ENCODE data around the gene FCGR3A. TPM values are rescaled to one million over a fixed set of nuclear protein-coding genes. Genes with fewer than 3 reads are reported as not detected.
"Not testable (repeated sequence)": the region's sequence is repeated elsewhere in the genome, so short reads cannot be mapped to it uniquely, and the experiment has no call there.

The FCGR3A gene
- total RNA-seq, 1 donor from 2014 or later = not detected

GRCh38 chr1:161554340-161554739 lies 4.7 kb upstream of the FCGR3A start:
- not testable (repeated sequence) for H3F3A ChIP-seq (ENCODE audit: low read depth); DNase-seq (ENCODE audit: low spot score); H3K4me1 Mint-ChIP-seq; H3K79me2 ChIP-seq (ENCODE audit: low read depth); H3K27me3 ChIP-seq; H3K4me3 Mint-ChIP-seq; H4K20me1 ChIP-seq (ENCODE audit: low read depth); H3K27ac ChIP-seq; H2AFZ ChIP-seq (replicated peaks); H3K4me3 ChIP-seq; H3K36me3 Mint-ChIP-seq; H3K36me3 ChIP-seq; H3K9ac ChIP-seq; H3K9me3 ChIP-seq (ENCODE audit: low read depth); H3K27ac Mint-ChIP-seq; H3K9me3 Mint-ChIP-seq; H3K27me3 Mint-ChIP-seq (ENCODE audit: insufficient read depth, low read depth); H3K4me2 ChIP-seq; H3K4me1 ChIP-seq

GRCh38 chr1:161553631-161554030 lies 4.0 kb upstream of the FCGR3A start:
- H3K4me3 ChIP-seq; H4K20me1 ChIP-seq (ENCODE audit: low read depth); H3K4me1 Mint-ChIP-seq; H3F3A ChIP-seq (ENCODE audit: low read depth); H3K27me3 Mint-ChIP-seq (ENCODE audit: insufficient read depth, low read depth); H3K27me3 ChIP-seq; H3K27ac Mint-ChIP-seq; H3K4me2 ChIP-seq; H2AFZ ChIP-seq (replicated peaks); H3K9me3 ChIP-seq (ENCODE audit: low read depth); H3K79me2 ChIP-seq (ENCODE audit: low read depth); DNase-seq (ENCODE audit: low spot score); H3K4me3 Mint-ChIP-seq; H3K36me3 ChIP-seq; H3K9ac ChIP-seq; H3K27ac ChIP-seq; H3K36me3 Mint-ChIP-seq; H3K9me3 Mint-ChIP-seq; H3K4me1 ChIP-seq: not testable (repeated sequence)

DNA sequence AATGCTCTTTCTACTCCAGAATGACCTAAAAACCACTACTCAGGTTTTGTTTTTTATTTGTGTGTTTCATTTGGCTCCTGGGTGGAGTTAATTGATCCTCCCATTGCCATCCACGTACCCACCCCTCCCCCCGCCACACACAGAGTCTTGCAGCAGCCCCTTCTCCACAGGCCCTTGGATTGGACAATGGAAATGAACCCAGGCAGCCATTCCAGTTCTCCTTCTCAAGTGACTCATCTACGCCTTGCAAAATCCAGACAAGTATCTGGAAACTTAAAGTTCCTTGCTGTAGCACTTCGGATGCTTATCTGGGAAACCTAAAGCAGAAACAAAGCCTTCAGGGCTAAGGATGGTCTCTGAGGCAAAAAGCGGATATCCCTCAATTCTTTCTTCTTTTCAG lies 1.3 kb upstream of the FCGR3A start:
- not testable (repeated sequence) for DNase-seq (ENCODE audit: low spot score); H3K36me3 Mint-ChIP-seq; H3K27me3 ChIP-seq; H3K4me3 ChIP-seq; H3K27me3 Mint-ChIP-seq (ENCODE audit: insufficient read depth, low read depth); H3K27ac ChIP-seq; H3K27ac Mint-ChIP-seq; H4K20me1 ChIP-seq (ENCODE audit: low read depth); H3K79me2 ChIP-seq (ENCODE audit: low read depth); H3K4me3 Mint-ChIP-seq; H3K4me1 Mint-ChIP-seq; H3K9me3 Mint-ChIP-seq; H3K4me1 ChIP-seq; H2AFZ ChIP-seq (replicated peaks); H3K9ac ChIP-seq; H3K9me3 ChIP-seq (ENCODE audit: low read depth); H3K36me3 ChIP-seq; H3K4me2 ChIP-seq; H3F3A ChIP-seq (ENCODE audit: low read depth)

DNA sequence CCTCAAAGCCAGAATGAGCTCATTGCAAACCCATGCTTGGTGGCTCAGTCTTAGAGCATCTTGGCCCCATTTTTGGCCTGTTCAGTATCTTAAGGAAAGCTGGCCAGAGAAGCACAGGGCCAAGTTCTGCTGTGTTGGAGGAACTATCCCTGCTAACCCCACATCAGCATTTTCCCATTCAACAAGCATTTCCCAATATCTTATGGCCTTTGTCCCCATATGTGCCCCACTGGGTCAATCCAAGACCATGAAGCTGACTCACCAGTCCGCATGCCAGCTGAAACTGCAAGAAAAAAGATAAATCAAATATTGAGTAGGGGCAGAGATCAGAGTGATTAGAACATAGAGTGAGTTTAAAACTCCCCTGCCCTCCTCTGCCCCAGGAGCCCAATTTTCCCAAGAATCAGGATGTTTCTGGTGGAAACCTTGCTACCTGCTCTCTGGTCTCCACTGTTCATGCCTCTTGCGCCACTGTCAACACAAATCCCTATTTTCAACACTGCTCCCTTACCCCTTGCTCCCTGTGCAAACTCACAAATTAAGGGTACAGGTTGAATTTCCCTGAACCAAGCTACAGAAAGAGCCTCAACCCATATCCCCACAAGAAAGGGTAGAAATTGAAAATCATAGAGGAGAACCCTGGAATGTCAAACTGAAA lies 740 bp downstream of the FCGR3A start:
- H3K79me2 ChIP-seq (ENCODE audit: low read depth); H3K9ac ChIP-seq; H3K27me3 ChIP-seq; DNase-seq (ENCODE audit: low spot score); H3K4me3 ChIP-seq; H3K36me3 Mint-ChIP-seq; H4K20me1 ChIP-seq (ENCODE audit: low read depth); H2AFZ ChIP-seq (replicated peaks); H3K36me3 ChIP-seq; H3K4me2 ChIP-seq; H3F3A ChIP-seq (ENCODE audit: low read depth); H3K27me3 Mint-ChIP-seq (ENCODE audit: insufficient read depth, low read depth); H3K27ac ChIP-seq; H3K4me1 Mint-ChIP-seq; H3K27ac Mint-ChIP-seq; H3K4me3 Mint-ChIP-seq; H3K4me1 ChIP-seq; H3K9me3 Mint-ChIP-seq; H3K9me3 ChIP-seq (ENCODE audit: low read depth): not testable (repeated sequence)

GRCh38 chr1:161547995-161548741 lies 1.4 kb downstream of the FCGR3A start:
- not testable (repeated sequence) for H3K9me3 Mint-ChIP-seq; H3K27ac ChIP-seq; H3K36me3 Mint-ChIP-seq; H3K27ac Mint-ChIP-seq; H3F3A ChIP-seq (ENCODE audit: low read depth); H3K4me3 Mint-ChIP-seq; DNase-seq (ENCODE audit: low spot score); H4K20me1 ChIP-seq (ENCODE audit: low read depth); H3K4me1 ChIP-seq; H2AFZ ChIP-seq (replicated peaks); H3K4me1 Mint-ChIP-seq; H3K9ac ChIP-seq; H3K27me3 Mint-ChIP-seq (ENCODE audit: insufficient read depth, low read depth); H3K36me3 ChIP-seq; H3K9me3 ChIP-seq (ENCODE audit: low read depth); H3K27me3 ChIP-seq; H3K4me3 ChIP-seq; H3K4me2 ChIP-seq; H3K79me2 ChIP-seq (ENCODE audit: low read depth)

- DNase-seq (ENCODE audit: low spot score); H3F3A ChIP-seq (ENCODE audit: low read depth); H3K79me2 ChIP-seq (ENCODE audit: low read depth); H2AFZ ChIP-seq (replicated peaks); H3K36me3 Mint-ChIP-seq; H3K4me3 Mint-ChIP-seq; H3K9ac ChIP-seq; H4K20me1 ChIP-seq (ENCODE audit: low read depth); H3K9me3 ChIP-seq (ENCODE audit: low read depth); H3K27me3 Mint-ChIP-seq (ENCODE audit: insufficient read depth, low read depth); H3K36me3 ChIP-seq; H3K27ac ChIP-seq; H3K4me2 ChIP-seq; H3K27ac Mint-ChIP-seq; H3K4me3 ChIP-seq; H3K4me1 ChIP-seq; H3K4me1 Mint-ChIP-seq; H3K9me3 Mint-ChIP-seq: not testable (repeated sequence)
- peaks cover 30% of the 10 kb centered on the region for H3K27me3 ChIP-seq
Observed at GRCh38 chr1:161545005-161545731, 4.5 kb downstream of the FCGR3A start.

DNA sequence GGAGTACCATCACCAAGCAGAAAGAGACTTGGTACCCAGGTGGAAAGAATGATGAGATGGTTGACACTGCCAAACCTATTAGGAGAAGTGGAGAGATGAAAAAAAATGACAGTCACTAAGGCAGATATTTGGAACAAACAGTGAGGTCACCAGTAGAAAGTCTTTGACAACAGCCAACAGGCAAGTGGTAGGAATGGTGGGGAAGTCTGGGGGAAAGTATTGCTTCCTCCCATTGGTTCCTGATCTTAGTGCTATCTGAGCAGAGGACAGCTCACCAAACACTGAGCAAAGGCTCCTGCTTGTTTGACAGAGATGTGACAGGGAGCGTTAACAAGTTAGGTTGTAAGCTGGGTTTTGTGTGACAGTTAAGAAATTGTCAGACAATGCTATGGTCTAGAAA lies 6.5 kb downstream of the FCGR3A start:
- H4K20me1 ChIP-seq (ENCODE audit: low read depth); H3K27ac ChIP-seq; H3K9ac ChIP-seq; H3K4me3 Mint-ChIP-seq; H2AFZ ChIP-seq (replicated peaks); H3K36me3 Mint-ChIP-seq; H3K9me3 ChIP-seq (ENCODE audit: low read depth); DNase-seq (ENCODE audit: low spot score); H3K4me2 ChIP-seq; H3K79me2 ChIP-seq (ENCODE audit: low read depth); H3F3A ChIP-seq (ENCODE audit: low read depth); H3K36me3 ChIP-seq; H3K4me1 Mint-ChIP-seq; H3K9me3 Mint-ChIP-seq; H3K4me1 ChIP-seq; H3K27ac Mint-ChIP-seq; H3K4me3 ChIP-seq: not testable (repeated sequence)
- peaks cover 22% of the 10 kb centered on the region for H3K27me3 Mint-ChIP-seq (ENCODE audit: insufficient read depth, low read depth)
- peaks cover 30% of the 10 kb centered on the region for H3K27me3 ChIP-seq

DNA sequence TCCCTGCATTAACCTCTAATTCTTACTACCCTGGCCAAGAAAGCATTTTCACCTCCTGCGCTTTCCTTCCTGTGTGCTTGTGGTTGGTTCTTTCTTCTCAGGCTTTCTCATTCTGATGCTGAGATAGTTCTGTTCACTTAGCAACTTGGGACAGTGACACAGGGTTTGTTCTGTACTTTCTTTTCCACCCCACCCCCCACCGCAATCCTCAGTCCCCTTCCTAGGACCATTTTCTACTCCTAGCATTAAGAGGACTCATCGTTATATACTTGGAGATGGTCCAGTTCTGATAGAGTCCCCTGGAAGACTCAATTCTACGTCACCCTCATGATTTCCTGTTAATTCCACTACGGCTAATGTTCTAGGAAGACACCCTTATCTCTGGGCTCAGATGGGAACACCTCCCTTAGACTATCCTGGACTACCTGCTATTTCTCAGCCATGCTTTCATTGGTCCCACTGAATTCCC lies 7.5 kb downstream of the FCGR3A start:
- not testable (repeated sequence) for H3K9ac ChIP-seq; H3K27ac Mint-ChIP-seq; H3K27ac ChIP-seq; H3K4me1 ChIP-seq; H3K4me1 Mint-ChIP-seq; H4K20me1 ChIP-seq (ENCODE audit: low read depth); H2AFZ ChIP-seq (replicated peaks); H3K36me3 Mint-ChIP-seq; H3F3A ChIP-seq (ENCODE audit: low read depth); H3K9me3 Mint-ChIP-seq; H3K9me3 ChIP-seq (ENCODE audit: low read depth); H3K4me3 ChIP-seq; H3K4me2 ChIP-seq; H3K4me3 Mint-ChIP-seq; H3K79me2 ChIP-seq (ENCODE audit: low read depth); DNase-seq (ENCODE audit: low spot score); H3K36me3 ChIP-seq
- H3K27me3 ChIP-seq = peaks cover 30% of the 10 kb centered on the region
- H3K27me3 Mint-ChIP-seq (ENCODE audit: insufficient read depth, low read depth) = peaks cover 22% of the 10 kb centered on the region

All from neural progenitor cell (in vitro differentiated cells).